GM18870 (cell line): ENCODE results near the gene ZNF169.
"Not testable (repeated sequence)": the region's sequence is repeated elsewhere in the genome, so short reads cannot be mapped to it uniquely, and the experiment has no call there.

Experiments used
- ATAC-seq: cut with Tn5 transposase; IDR thresholded peaks from one replicate; pipeline ENCODE4 v1.9.1; 2021; ENCODE audit warnings: moderate library complexity; ENCODE audit not compliant: unreplicated experiment

ZNF169 gene

DNA sequence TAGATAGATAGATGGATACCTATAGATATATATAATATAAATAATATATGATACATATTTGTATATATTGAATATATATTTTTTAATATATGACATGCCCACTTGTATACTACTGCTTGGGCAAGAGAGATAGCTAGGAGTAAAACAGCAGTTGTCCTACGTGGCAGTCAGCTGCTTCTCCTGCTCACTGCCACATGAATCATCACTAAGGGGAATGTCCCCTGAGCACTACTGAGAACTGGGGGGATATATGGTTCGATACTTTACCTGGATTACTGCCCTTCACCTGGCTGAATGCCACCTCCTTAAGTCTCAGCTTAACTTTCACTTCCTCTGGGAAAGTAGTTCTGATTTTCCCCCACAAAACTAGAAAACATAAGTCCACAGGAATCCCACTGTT is 82.6 kb downstream of the ZNF169 start:
- not testable (repeated sequence) for ATAC-seq

GRCh38 chr9:94347451-94347850 is 88.4 kb downstream of the ZNF169 start:
- not testable (repeated sequence) for ATAC-seq

GRCh38 chr9:94348754-94349153 is 89.7 kb downstream of the ZNF169 start:
- ATAC-seq: not testable (repeated sequence)
